HEK293 (cell line): ENCODE data around the gene NOVA2.

Experiments used
- CTCF ChIA-PET: fragments of 350-600 bp; formaldehyde crosslinking; extraction: SDS; loops from one replicate; lab custom pipeline; 2021; ENCODE audit warnings: antibody characterized with exemption; lab: Yijun Ruan, JAX
- POLR2A ChIA-PET: fragments of 300-600 bp; formaldehyde crosslinking; extraction: SDS; loops from one replicate; lab custom pipeline; 2020; ENCODE audit warnings: antibody characterized with exemption, inconsistent platforms; lab: Yijun Ruan, JAX
- H3K27ac ChIP-seq: fragments of 200-500 bp; sonication (Bioruptor generic); 2 replicates; pipeline ENCODE4 v1.5.1; 2014; ENCODE audit warnings: low read depth, low read length, control low read depth, inconsistent platforms; ENCODE audit errors: extremely low read depth
- H3K36me3 ChIP-seq, 2 experiments: fragments of 200-500 bp in 1 of 2; sonication (Bioruptor generic) in 1 of 2; 1 replicate in 1 of 2; 2 replicates in 1 of 2; pipeline ENCODE4 v1.5.1; 2014 to 2017; ENCODE audit warnings: inconsistent platforms in 2 of 2, low read length in 2 of 2; ENCODE audit not compliant: control insufficient read depth in 2 of 2, insufficient read depth in 1 of 2
- H3K4me1 ChIP-seq: fragments of 200-500 bp; sonication (Bioruptor generic); 2 replicates; pipeline ENCODE4 v1.5.1; 2014; ENCODE audit warnings: mild to moderate bottlenecking, low read length, inconsistent platforms; ENCODE audit not compliant: control insufficient read depth, insufficient read depth
- H3K4me3 ChIP-seq: 2 replicates; pipeline ENCODE4 v1.5.1; 2011; ENCODE audit warnings: low read depth, mild to moderate bottlenecking, control low read depth, low read length, moderate library complexity
- H3K9me3 ChIP-seq: fragments of 200-500 bp; sonication (Bioruptor generic); 2 replicates; pipeline ENCODE4 v1.5.1; 2014; ENCODE audit warnings: low read depth, low read length, inconsistent platforms; ENCODE audit not compliant: control insufficient read depth, insufficient read depth
- GFI1B ChIP-seq: fragments of 450-650 bp; formaldehyde crosslinking; IDR thresholded peaks from 2 replicates; pipeline ENCODE4 v1.5.1; 2016; ENCODE audit warnings: missing biosample characterization, missing genetic modification characterization
- PRDM1 ChIP-seq: fragments of 450-650 bp; formaldehyde crosslinking; IDR thresholded peaks from 2 replicates; pipeline ENCODE4; 2016; ENCODE audit warnings: missing biosample characterization, missing genetic modification characterization
- TRIM28 ChIP-seq: IDR thresholded peaks from 2 replicates; pipeline ENCODE4 v1.6.1; 2011; ENCODE audit warnings: low read length, control low read depth, borderline replicate concordance
- ZBTB1 ChIP-seq: fragments of 450-650 bp; formaldehyde crosslinking; IDR thresholded peaks from 2 replicates; pipeline ENCODE4 v1.5.1; 2016; ENCODE audit warnings: missing biosample characterization, missing genetic modification characterization
- ZBTB20 ChIP-seq: fragments of 450-650 bp; formaldehyde crosslinking; IDR thresholded peaks from 2 replicates; pipeline ENCODE4 v1.5.1; 2016; ENCODE audit warnings: missing biosample characterization, missing genetic modification characterization
- ZNF654 ChIP-seq: fragments of 450-650 bp; formaldehyde crosslinking; IDR thresholded peaks from 2 replicates; pipeline ENCODE4 v1.5.1; 2016; ENCODE audit warnings: low read depth, missing biosample characterization, missing genetic modification characterization
- ZNF837 ChIP-seq: fragments of 450-650 bp; formaldehyde crosslinking; IDR thresholded peaks from 2 replicates; pipeline ENCODE4 v1.5.1; 2016; ENCODE audit warnings: missing biosample characterization, missing genetic modification characterization
- TF ChIP-seq, protein P1 (sequence below): fragments of 450-650 bp; formaldehyde crosslinking; IDR thresholded peaks from 2 replicates; pipeline ENCODE4 v1.5.1; 2017; ENCODE audit warnings: missing biosample characterization, missing genetic modification characterization
- TF ChIP-seq, protein P2 (sequence below): fragments of 450-650 bp; formaldehyde crosslinking; IDR thresholded peaks from 2 replicates; pipeline ENCODE4 v1.5.1; 2016; ENCODE audit warnings: missing biosample characterization, missing genetic modification characterization
- TF ChIP-seq, protein P3 (sequence below): fragments of 450-650 bp; formaldehyde crosslinking; IDR thresholded peaks from 2 replicates; pipeline ENCODE4 v1.5.1; 2016; ENCODE audit warnings: missing biosample characterization, missing genetic modification characterization
- TF ChIP-seq, protein P4 (sequence below): fragments of 450-650 bp; formaldehyde crosslinking; IDR thresholded peaks from 2 replicates; pipeline ENCODE4 v1.5.1; 2016; ENCODE audit warnings: missing biosample characterization, missing genetic modification characterization, borderline replicate concordance
- TF ChIP-seq, protein P5 (sequence below): fragments of 450-650 bp; formaldehyde crosslinking; IDR thresholded peaks from 2 replicates; pipeline ENCODE4 v1.5.1; 2016; ENCODE audit warnings: missing biosample characterization, missing genetic modification characterization
- TF ChIP-seq, protein P6 (sequence below): IDR thresholded peaks from 2 replicates; pipeline ENCODE4 v1.6.1; 2011; ENCODE audit warnings: mild to moderate bottlenecking, low read depth, low read length, borderline replicate concordance

The NOVA2 gene

DNA sequence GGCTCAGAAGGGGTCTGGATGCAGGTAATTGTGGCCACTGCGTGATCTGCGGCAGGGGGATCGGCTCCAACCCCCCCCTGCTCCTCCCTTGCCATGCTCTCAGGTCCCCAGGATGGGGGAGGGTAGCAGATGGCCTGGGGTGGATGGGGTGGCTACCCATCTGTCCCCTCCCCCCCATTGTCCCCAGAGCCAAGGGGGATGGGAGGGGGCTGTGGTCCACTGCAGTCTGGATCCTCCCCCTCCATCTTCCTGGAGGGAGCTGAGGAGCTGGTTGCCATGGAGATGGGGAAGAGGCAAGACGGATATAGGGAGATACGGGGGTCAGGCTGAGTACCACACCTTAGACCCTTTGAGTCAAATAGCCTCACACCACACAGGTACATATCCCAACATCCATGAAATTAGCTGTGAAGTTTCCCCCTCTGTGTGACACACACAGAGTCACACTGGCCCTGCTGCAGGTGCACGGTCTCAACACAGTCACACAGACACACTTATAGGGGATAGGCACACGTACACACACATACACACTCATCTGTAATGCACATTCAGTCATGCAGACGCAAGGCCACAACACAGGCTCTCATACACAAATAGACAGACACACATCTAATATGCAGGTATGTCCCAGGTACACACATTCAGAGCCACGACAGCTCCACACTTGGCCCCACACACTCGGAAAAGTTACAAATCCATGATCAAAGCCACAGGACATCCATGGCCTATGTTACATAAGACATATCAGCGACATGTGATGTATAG is 1.8 kb upstream of the NOVA2 start:
- ChIA-PET CTCF (no interaction called here), POLR2A (interaction anchor here (0.6 kb wide), 2 partner anchors 89 to 345 kb away, joined by 3 to 5 read pairs; partner anchors contain the start of gene IRF2BP1)
- Histone ChIP-seq H3K36me3 (no peaks in the 10 kb centered on the region), H3K27ac (no peak overlapping the region), H3K4me3 (no peak overlapping the region), H3K9me3 (no peaks in the 10 kb centered on the region), H3K4me1 (no peaks in the 10 kb centered on the region)
- TF ChIP-seq ZBTB1 (tag by site-specific recombination) (no peak), ZNF654 (no peak), ZBTB20 (tag by site-specific recombination) (no peak), TRIM28 (no peak)
- TF ChIP-seq, protein P1, sequence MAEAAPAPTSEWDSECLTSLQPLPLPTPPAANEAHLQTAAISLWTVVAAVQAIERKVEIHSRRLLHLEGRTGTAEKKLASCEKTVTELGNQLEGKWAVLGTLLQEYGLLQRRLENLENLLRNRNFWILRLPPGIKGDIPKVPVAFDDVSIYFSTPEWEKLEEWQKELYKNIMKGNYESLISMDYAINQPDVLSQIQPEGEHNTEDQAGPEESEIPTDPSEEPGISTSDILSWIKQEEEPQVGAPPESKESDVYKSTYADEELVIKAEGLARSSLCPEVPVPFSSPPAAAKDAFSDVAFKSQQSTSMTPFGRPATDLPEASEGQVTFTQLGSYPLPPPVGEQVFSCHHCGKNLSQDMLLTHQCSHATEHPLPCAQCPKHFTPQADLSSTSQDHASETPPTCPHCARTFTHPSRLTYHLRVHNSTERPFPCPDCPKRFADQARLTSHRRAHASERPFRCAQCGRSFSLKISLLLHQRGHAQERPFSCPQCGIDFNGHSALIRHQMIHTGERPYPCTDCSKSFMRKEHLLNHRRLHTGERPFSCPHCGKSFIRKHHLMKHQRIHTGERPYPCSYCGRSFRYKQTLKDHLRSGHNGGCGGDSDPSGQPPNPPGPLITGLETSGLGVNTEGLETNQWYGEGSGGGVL, result peak; percentile 17; the same call in 1 of the 2 replicates
- TF ChIP-seq, protein P2, sequence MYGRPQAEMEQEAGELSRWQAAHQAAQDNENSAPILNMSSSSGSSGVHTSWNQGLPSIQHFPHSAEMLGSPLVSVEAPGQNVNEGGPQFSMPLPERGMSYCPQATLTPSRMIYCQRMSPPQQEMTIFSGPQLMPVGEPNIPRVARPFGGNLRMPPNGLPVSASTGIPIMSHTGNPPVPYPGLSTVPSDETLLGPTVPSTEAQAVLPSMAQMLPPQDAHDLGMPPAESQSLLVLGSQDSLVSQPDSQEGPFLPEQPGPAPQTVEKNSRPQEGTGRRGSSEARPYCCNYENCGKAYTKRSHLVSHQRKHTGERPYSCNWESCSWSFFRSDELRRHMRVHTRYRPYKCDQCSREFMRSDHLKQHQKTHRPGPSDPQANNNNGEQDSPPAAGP, result no peak
- TF ChIP-seq, protein P3, sequence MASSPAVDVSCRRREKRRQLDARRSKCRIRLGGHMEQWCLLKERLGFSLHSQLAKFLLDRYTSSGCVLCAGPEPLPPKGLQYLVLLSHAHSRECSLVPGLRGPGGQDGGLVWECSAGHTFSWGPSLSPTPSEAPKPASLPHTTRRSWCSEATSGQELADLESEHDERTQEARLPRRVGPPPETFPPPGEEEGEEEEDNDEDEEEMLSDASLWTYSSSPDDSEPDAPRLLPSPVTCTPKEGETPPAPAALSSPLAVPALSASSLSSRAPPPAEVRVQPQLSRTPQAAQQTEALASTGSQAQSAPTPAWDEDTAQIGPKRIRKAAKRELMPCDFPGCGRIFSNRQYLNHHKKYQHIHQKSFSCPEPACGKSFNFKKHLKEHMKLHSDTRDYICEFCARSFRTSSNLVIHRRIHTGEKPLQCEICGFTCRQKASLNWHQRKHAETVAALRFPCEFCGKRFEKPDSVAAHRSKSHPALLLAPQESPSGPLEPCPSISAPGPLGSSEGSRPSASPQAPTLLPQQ (tag by site-specific recombination), result no peak
- TF ChIP-seq, protein P4, sequence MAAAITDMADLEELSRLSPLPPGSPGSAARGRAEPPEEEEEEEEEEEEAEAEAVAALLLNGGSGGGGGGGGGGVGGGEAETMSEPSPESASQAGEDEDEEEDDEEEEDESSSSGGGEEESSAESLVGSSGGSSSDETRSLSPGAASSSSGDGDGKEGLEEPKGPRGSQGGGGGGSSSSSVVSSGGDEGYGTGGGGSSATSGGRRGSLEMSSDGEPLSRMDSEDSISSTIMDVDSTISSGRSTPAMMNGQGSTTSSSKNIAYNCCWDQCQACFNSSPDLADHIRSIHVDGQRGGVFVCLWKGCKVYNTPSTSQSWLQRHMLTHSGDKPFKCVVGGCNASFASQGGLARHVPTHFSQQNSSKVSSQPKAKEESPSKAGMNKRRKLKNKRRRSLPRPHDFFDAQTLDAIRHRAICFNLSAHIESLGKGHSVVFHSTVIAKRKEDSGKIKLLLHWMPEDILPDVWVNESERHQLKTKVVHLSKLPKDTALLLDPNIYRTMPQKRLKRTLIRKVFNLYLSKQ (tag by site-specific recombination), result no peak

DNA sequence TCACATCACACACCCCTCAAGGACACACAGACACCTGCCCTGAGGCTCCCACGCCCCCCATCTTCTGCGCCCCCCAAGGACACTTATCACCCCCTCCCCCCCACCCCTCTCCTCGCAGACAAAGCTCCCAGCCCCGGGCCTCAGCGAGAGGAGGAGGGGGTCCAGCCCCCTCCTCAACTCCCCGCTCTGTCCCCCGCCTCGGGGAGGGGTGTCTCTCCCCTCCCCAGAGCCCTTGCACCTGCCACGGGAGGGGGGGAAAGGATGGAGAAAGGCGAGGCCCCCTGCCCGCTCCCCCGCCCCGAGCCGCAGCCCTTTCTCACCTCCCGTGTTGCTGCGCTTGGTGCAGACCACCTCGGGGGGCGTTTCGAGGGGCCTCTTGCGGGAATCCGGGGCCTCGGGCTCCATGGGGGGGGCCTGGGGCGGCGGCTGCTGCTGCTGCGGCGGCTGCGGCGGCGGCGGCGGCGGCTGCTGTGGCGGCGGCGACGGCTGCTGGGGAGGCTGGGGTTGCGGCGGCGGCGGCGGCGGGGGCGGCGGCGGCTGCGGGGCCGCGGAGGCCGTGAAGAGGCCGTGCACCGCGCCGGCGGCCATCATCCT is 621 bp downstream of the NOVA2 start:
- no peak overlapping the region for H3K27ac ChIP-seq
- no peaks in the 10 kb centered on the region for H3K36me3 ChIP-seq
- ChIA-PET CTCF (no interaction called here), POLR2A (no interaction called here)
- no peaks in the 10 kb centered on the region for H3K9me3 ChIP-seq
- H3K4me1 ChIP-seq, result no peaks in the 10 kb centered on the region
- H3K4me3 ChIP-seq, result peak overlapping the region; percentile 17
- TF ChIP-seq, protein P5, sequence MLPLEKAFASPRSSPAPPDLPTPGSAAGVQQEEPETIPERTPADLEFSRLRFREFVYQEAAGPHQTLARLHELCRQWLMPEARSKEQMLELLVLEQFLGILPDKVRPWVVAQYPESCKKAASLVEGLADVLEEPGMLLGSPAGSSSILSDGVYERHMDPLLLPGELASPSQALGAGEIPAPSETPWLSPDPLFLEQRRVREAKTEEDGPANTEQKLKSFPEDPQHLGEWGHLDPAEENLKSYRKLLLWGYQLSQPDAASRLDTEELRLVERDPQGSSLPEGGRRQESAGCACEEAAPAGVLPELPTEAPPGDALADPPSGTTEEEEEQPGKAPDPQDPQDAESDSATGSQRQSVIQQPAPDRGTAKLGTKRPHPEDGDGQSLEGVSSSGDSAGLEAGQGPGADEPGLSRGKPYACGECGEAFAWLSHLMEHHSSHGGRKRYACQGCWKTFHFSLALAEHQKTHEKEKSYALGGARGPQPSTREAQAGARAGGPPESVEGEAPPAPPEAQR (tag by site-specific recombination), result 0 out of 2 replicates have a peak, but pooled peaks have one; percentile 5
- no peak for TF ChIP-seq GFI1B (tag by site-specific recombination)
- TF ChIP-seq, protein P6, sequence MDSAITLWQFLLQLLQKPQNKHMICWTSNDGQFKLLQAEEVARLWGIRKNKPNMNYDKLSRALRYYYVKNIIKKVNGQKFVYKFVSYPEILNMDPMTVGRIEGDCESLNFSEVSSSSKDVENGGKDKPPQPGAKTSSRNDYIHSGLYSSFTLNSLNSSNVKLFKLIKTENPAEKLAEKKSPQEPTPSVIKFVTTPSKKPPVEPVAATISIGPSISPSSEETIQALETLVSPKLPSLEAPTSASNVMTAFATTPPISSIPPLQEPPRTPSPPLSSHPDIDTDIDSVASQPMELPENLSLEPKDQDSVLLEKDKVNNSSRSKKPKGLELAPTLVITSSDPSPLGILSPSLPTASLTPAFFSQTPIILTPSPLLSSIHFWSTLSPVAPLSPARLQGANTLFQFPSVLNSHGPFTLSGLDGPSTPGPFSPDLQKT, result no peak
- TF ChIP-seq PRDM1 (tag by site-specific recombination), result no peak
- TF ChIP-seq ZNF837 (tag by site-specific recombination), result no peak
- TF ChIP-seq, protein P1, result peak; percentile 48; the same call in 1 of the 2 replicates
